Measurements from ENCODE around the gene BRWD1.
"Not testable (repeated sequence)": the region's sequence is repeated elsewhere in the genome, so short reads cannot be mapped to it uniquely, and the experiment has no call there.

Gene BRWD1

GRCh38 chr21:39258207-39258606 is 55.2 kb downstream of the BRWD1 start:
- no peak overlapping the region for H3K9ac ChIP-seq (ENCODE audit: low read depth, low read length)
- H3K36me3 ChIP-seq (ENCODE audit: insufficient read depth, low read depth, low read length): peaks cover 83% of the 10 kb centered on the region
- H3K27me3 ChIP-seq (ENCODE audit: insufficient read depth, low read length): no peaks in the 10 kb centered on the region
- H3K27ac ChIP-seq (ENCODE audit: low read length): no peak overlapping the region
- no peaks in the 10 kb centered on the region for H3K4me1 ChIP-seq (ENCODE audit: insufficient read depth, low read length)
- no peaks in the 10 kb centered on the region for H3K9me3 ChIP-seq (ENCODE audit: insufficient read depth, low read depth, low read length)
- no peak overlapping the region for H3K4me3 ChIP-seq (ENCODE audit: low read length)

DNA sequence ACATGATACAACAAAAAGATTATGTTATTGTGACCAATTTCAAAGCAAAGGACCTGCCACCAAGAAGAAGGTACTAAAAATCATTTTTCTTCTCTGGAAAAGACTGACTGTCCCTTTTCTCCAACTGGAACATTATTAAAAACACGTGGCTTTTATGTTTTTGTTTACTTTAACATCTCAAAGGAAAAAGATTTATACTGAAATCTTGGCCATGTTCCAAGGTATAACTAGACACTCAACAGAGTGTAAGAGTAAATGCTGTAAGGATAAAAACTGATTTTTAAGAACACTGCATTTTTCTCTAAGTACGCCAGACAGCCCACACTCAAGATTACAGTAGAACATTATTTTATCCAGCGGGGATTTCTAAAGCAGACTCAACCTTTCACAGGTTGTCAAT is 62.1 kb downstream of the BRWD1 start:
- H3K27ac ChIP-seq (ENCODE audit: low read length): no peak overlapping the region
- no peak overlapping the region for H3K4me3 ChIP-seq (ENCODE audit: low read length)
- no peak overlapping the region for H3K9ac ChIP-seq (ENCODE audit: low read depth, low read length)
- H3K36me3 ChIP-seq (ENCODE audit: insufficient read depth, low read depth, low read length): peaks cover 96% of the 10 kb centered on the region
- H3K9me3 ChIP-seq (ENCODE audit: insufficient read depth, low read depth, low read length): no peaks in the 10 kb centered on the region
- H3K4me1 ChIP-seq (ENCODE audit: insufficient read depth, low read length): no peaks in the 10 kb centered on the region
- no peaks in the 10 kb centered on the region for H3K27me3 ChIP-seq (ENCODE audit: insufficient read depth, low read length)

- no peaks in the 10 kb centered on the region for H3K4me1 ChIP-seq (ENCODE audit: insufficient read depth, low read length)
- no peak overlapping the region for H3K27ac ChIP-seq (ENCODE audit: low read length)
- H3K4me3 ChIP-seq (ENCODE audit: low read length): no peak overlapping the region
- peaks cover 90% of the 10 kb centered on the region for H3K36me3 ChIP-seq (ENCODE audit: insufficient read depth, low read depth, low read length)
- H3K9ac ChIP-seq (ENCODE audit: low read depth, low read length): no peak overlapping the region
- no peaks in the 10 kb centered on the region for H3K27me3 ChIP-seq (ENCODE audit: insufficient read depth, low read length)
- no peaks in the 10 kb centered on the region for H3K9me3 ChIP-seq (ENCODE audit: insufficient read depth, low read depth, low read length)
Measured at GRCh38 chr21:39238275-39238674, 75.2 kb downstream of the BRWD1 start.

- no peak overlapping the region for H3K27ac ChIP-seq (ENCODE audit: low read length)
- H3K4me1 ChIP-seq (ENCODE audit: insufficient read depth, low read length): no peaks in the 10 kb centered on the region
- H3K9ac ChIP-seq (ENCODE audit: low read depth, low read length): no peak overlapping the region
- no peaks in the 10 kb centered on the region for H3K27me3 ChIP-seq (ENCODE audit: insufficient read depth, low read length)
- no peaks in the 10 kb centered on the region for H3K9me3 ChIP-seq (ENCODE audit: insufficient read depth, low read depth, low read length)
- no peak overlapping the region for H3K4me3 ChIP-seq (ENCODE audit: low read length)
- H3K36me3 ChIP-seq (ENCODE audit: insufficient read depth, low read depth, low read length): peaks cover 97% of the 10 kb centered on the region
Measured at GRCh38 chr21:39232861-39233291, 80.6 kb downstream of the BRWD1 start.

DNA sequence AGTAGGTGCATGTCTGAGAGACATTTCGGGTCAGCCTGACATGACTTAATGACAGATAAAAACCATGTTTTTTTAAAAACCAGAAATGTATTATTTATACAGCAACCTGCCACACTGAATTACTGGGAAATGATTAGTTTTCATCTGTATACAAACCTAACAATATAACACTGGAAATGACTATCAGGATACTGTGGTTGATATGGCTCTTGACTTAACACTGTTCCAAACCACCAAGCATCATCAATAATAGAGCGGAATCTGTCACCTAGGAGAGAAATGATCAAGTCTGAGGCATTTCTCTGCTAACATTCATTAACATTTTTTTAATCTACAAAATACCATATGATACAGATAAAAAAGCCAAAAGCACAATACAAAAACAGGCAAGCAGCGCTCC is 88.5 kb downstream of the BRWD1 start:
- H3K27me3 ChIP-seq (ENCODE audit: insufficient read depth, low read length): no peaks in the 10 kb centered on the region
- H3K4me3 ChIP-seq (ENCODE audit: low read length): no peak overlapping the region
- no peak overlapping the region for H3K9ac ChIP-seq (ENCODE audit: low read depth, low read length)
- H3K9me3 ChIP-seq (ENCODE audit: insufficient read depth, low read depth, low read length): no peaks in the 10 kb centered on the region
- H3K36me3 ChIP-seq (ENCODE audit: insufficient read depth, low read depth, low read length): peaks cover 89% of the 10 kb centered on the region
- H3K27ac ChIP-seq (ENCODE audit: low read length): no peak overlapping the region
- H3K4me1 ChIP-seq (ENCODE audit: insufficient read depth, low read length): no peaks in the 10 kb centered on the region

- peaks cover 87% of the 10 kb centered on the region for H3K36me3 ChIP-seq (ENCODE audit: insufficient read depth, low read depth, low read length)
Measured at GRCh38 chr21:39221997-39222486, 91.4 kb downstream of the BRWD1 start.

DNA sequence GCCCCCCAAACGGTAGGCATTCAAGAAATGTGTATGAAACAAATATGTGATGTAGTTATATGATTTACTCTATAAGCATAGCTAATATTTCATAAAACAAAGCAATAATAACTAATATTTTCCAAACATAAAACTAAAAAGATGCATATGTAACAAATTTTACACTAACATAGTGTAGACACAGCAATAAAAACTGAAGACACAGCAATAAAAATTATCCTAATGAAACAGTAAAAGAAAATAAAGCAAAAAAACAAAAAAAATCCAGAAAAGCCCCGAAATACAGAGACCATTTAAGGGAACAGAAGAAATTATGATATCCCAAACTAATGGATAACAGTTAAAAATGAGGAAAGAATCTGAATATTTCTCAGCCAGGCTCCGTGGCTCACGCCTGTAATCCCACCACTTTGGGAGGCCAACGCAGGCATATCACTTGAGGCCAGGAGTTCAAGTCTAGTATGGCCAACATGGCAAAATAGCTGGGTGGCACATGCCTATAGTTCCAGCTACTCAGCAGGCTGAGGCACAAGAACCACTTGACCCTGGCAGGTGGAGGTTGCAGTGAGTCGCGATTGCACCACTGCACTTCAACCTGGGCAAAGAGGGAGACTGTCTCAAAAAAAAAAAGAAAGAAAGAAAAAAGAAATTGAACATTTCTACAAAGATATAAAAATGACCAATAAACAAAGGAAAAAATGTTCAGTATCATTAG is 92.0 kb downstream of the BRWD1 start:
- H3K27me3 ChIP-seq (ENCODE audit: insufficient read depth, low read length): no peaks in the 10 kb centered on the region
- no peak overlapping the region for H3K9ac ChIP-seq (ENCODE audit: low read depth, low read length)
- no peak overlapping the region for H3K4me3 ChIP-seq (ENCODE audit: low read length)
- peaks cover 85% of the 10 kb centered on the region for H3K36me3 ChIP-seq (ENCODE audit: insufficient read depth, low read depth, low read length)
- H3K4me1 ChIP-seq (ENCODE audit: insufficient read depth, low read length): no peaks in the 10 kb centered on the region
- H3K27ac ChIP-seq (ENCODE audit: low read length): no peak overlapping the region
- H3K9me3 ChIP-seq (ENCODE audit: insufficient read depth, low read depth, low read length): no peaks in the 10 kb centered on the region

More at GRCh38 chr21:39221997-39222486, 91.4 kb downstream of the BRWD1 start:
- Histone ChIP-seq H3K27me3 (ENCODE audit: insufficient read depth, low read length) (no peaks in the 10 kb centered on the region), H3K4me3 (ENCODE audit: low read length) (no peak overlapping the region), H3K4me1 (ENCODE audit: insufficient read depth, low read length) (no peaks in the 10 kb centered on the region), H3K9me3 (ENCODE audit: insufficient read depth, low read depth, low read length) (no peaks in the 10 kb centered on the region), H3K9ac (ENCODE audit: low read depth, low read length) (no peak overlapping the region), H3K27ac (ENCODE audit: low read length) (no peak overlapping the region)

DNA sequence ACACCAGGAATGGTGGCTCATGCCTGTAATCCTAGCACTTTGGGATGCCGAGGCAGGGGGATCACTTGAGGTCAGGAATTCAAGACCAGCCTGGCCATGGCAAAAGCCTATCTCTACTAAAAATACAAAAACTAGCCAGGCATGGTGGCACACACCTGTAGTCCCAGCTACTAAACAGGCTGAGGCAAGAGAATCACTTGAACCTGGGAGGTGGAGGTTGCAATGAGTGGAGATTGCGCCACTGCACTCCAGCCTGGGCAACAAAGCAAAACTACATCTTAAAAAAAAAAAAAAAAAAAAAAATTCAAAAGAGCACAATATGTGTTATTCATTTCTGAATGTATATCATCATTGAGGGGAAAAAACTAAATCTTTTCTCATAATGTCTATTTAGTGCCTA is 92.6 kb downstream of the BRWD1 start:
- not testable (repeated sequence) for H3K27me3 ChIP-seq (ENCODE audit: insufficient read depth, low read length); H3K4me3 ChIP-seq (ENCODE audit: low read length); H3K4me1 ChIP-seq (ENCODE audit: insufficient read depth, low read length); H3K9ac ChIP-seq (ENCODE audit: low read depth, low read length); H3K27ac ChIP-seq (ENCODE audit: low read length); H3K9me3 ChIP-seq (ENCODE audit: insufficient read depth, low read depth, low read length)
- H3K36me3 ChIP-seq (ENCODE audit: insufficient read depth, low read depth, low read length): peaks cover 83% of the 10 kb centered on the region

DNA sequence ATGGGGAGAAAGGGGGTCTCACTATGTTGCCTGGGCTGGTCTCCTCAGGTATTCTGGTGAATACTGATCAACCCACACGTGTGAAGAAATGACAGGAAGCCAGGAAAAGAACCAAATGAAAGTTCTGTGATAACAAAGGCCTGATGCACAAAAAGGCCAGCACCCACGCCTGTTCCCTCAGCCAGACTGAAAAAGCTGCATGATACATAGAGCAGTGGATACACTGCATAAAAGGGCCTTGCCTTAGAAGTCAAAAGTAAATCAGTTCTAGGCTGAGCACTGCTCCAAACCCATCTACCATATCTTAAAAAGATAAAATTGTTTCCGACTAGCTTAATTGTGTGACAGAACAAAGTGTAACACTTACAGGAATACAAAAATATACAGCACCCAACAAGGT is 93.3 kb downstream of the BRWD1 start:
- H3K27me3 ChIP-seq (ENCODE audit: insufficient read depth, low read length): no peaks in the 10 kb centered on the region
- peaks cover 85% of the 10 kb centered on the region for H3K36me3 ChIP-seq (ENCODE audit: insufficient read depth, low read depth, low read length)
- H3K4me1 ChIP-seq (ENCODE audit: insufficient read depth, low read length): no peaks in the 10 kb centered on the region
- no peaks in the 10 kb centered on the region for H3K9me3 ChIP-seq (ENCODE audit: insufficient read depth, low read depth, low read length)
- no peak overlapping the region for H3K27ac ChIP-seq (ENCODE audit: low read length)
- no peak overlapping the region for H3K9ac ChIP-seq (ENCODE audit: low read depth, low read length)
- H3K4me3 ChIP-seq (ENCODE audit: low read length): no peak overlapping the region

GRCh38 chr21:39218082-39218409 is 95.4 kb downstream of the BRWD1 start:
- Histone ChIP-seq H3K4me3 (ENCODE audit: low read length) (no peak overlapping the region), H3K4me1 (ENCODE audit: insufficient read depth, low read length) (no peaks in the 10 kb centered on the region), H3K36me3 (ENCODE audit: insufficient read depth, low read depth, low read length) (peaks cover 82% of the 10 kb centered on the region), H3K9me3 (ENCODE audit: insufficient read depth, low read depth, low read length) (no peaks in the 10 kb centered on the region), H3K27ac (ENCODE audit: low read length) (no peak overlapping the region), H3K9ac (ENCODE audit: low read depth, low read length) (no peak overlapping the region), H3K27me3 (ENCODE audit: insufficient read depth, low read length) (no peaks in the 10 kb centered on the region)

- Histone ChIP-seq H3K4me1 (ENCODE audit: insufficient read depth, low read length) (no peaks in the 10 kb centered on the region), H3K27me3 (ENCODE audit: insufficient read depth, low read length) (no peaks in the 10 kb centered on the region), H3K27ac (ENCODE audit: low read length) (no peak overlapping the region), H3K9me3 (ENCODE audit: insufficient read depth, low read depth, low read length) (no peaks in the 10 kb centered on the region), H3K4me3 (ENCODE audit: low read length) (no peak overlapping the region), H3K36me3 (ENCODE audit: insufficient read depth, low read depth, low read length) (peaks cover 82% of the 10 kb centered on the region), H3K9ac (ENCODE audit: low read depth, low read length) (no peak overlapping the region)
Measured at GRCh38 chr21:39217356-39218081, 95.9 kb downstream of the BRWD1 start.

DNA sequence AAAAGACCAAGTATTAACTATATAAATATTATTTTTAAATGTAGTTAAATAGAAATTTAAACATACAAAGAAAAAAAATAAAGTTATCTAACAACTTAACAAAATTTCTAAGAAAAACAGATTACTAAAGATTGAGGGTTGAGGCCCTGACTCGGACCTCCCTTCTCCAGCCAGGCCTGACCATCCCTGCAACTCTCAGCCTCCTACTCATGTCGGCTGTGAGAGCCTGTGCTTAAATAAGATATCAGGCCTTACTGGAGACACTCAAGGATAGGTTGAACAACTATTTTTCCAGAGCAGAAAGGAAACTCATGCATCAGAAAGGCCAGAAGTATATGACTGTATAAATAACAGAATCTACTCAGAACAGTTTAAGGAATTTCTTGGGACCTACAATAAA is 97.1 kb downstream of the BRWD1 start:
- Histone ChIP-seq H3K9ac (ENCODE audit: low read depth, low read length) (no peak overlapping the region), H3K4me3 (ENCODE audit: low read length) (no peak overlapping the region), H3K9me3 (ENCODE audit: insufficient read depth, low read depth, low read length) (no peaks in the 10 kb centered on the region), H3K4me1 (ENCODE audit: insufficient read depth, low read length) (no peaks in the 10 kb centered on the region), H3K27me3 (ENCODE audit: insufficient read depth, low read length) (no peaks in the 10 kb centered on the region), H3K27ac (ENCODE audit: low read length) (no peak overlapping the region), H3K36me3 (ENCODE audit: insufficient read depth, low read depth, low read length) (peaks cover 82% of the 10 kb centered on the region)

Measured in iPS-20b (cell line).